HG03196 (cell line): ENCODE results near the gene SPEM1.

Experiments used
- ATAC-seq: cut with Tn5 transposase; IDR thresholded peaks from one replicate; pipeline ENCODE4 v1.9.1; 2021; ENCODE audit not compliant: unreplicated experiment

The SPEM1 gene

GRCh38 chr17:7419819-7420610, at the start of gene SPEM1:
TSS of gene SPEM1 (plus strand) at chr17:7420324. CDS start at chr17:7420385, 61 bp downstream.
- no peak for ATAC-seq

- no peak for ATAC-seq
These were observed 49.3 kb upstream of the SPEM1 start for GRCh38 chr17:7370853-7371252.

- no peak for ATAC-seq
These were observed 45.8 kb upstream of the SPEM1 start for GRCh38 chr17:7374353-7374752.

- ATAC-seq, result no peak
These were observed 41.0 kb upstream of the SPEM1 start for GRCh38 chr17:7379134-7379533.

GRCh38 chr17:7380321-7380720, 39.8 kb upstream of the SPEM1 start:
- ATAC-seq, result no peak

- ATAC-seq, result no peak
These were observed 39.1 kb upstream of the SPEM1 start, which contains the start of gene TNK1 for GRCh38 chr17:7380855-7381683. TSS of gene TNK1 (plus strand) at chr17:7381089. CDS start at chr17:7382927, 1,838 bp downstream.

- ATAC-seq, result no peak
These were observed 37.2 kb upstream of the SPEM1 start for GRCh38 chr17:7382901-7383300.

- no peak for ATAC-seq
These were observed 36.8 kb upstream of the SPEM1 start for GRCh38 chr17:7383371-7383741.

- peak; percentile 54 for ATAC-seq
These were observed 36.2 kb upstream of the SPEM1 start for GRCh38 chr17:7383742-7384488.

GRCh38 chr17:7384489-7385081, 35.5 kb upstream of the SPEM1 start:
- ATAC-seq, result no peak

GRCh38 chr17:7388856-7389255, 31.3 kb upstream of the SPEM1 start:
- no peak for ATAC-seq

- no peak for ATAC-seq
These were observed 29.9 kb upstream of the SPEM1 start for GRCh38 chr17:7389924-7390910.

- no peak for ATAC-seq
These were observed 28.8 kb upstream of the SPEM1 start for GRCh38 chr17:7391307-7391706.

- no peak for ATAC-seq
These were observed 27.2 kb upstream of the SPEM1 start for GRCh38 chr17:7392696-7393612.

GRCh38 chr17:7393613-7394451, 26.3 kb upstream of the SPEM1 start:
- peak; percentile 40 for ATAC-seq

GRCh38 chr17:7394452-7395191, 25.5 kb upstream of the SPEM1 start, which contains the start of gene PLSCR3:
TSS of gene PLSCR3 (minus strand) at chr17:7394525. CDS start at chr17:7394110, 415 bp downstream.
- ATAC-seq, result peak; percentile 75

GRCh38 chr17:7396147-7396546, 24.0 kb upstream of the SPEM1 start:
- no peak for ATAC-seq
